Breast epithelium (tissue), 4 donors: ENCODE data around the gene CHD9. TPM values are rescaled to one million over a fixed set of nuclear protein-coding genes. Genes with fewer than 3 reads are reported as not detected.
A peak's percentile ranks its signal among the peaks of the same experiment; 100 is the strongest.

Experiments
- DNase-seq, 2 donors: peaks; one replicate each; pipeline ENCODE4 v3.0.0-alpha.2; 2019; ENCODE audit warnings: low spot score in 2 of 2
- H3K27ac ChIP-seq, 2 donors: fragments of 200-600 bp; sonication (generic) in 1 of 2; one replicate each; pipeline ENCODE4 v1.5.1; 2016 to 2019; ENCODE audit warnings: mild to moderate bottlenecking in 1 of 2
- H3K27me3 ChIP-seq, 2 donors: fragments of 200-600 bp; sonication (generic) in 1 of 2; one replicate each; pipeline versions ENCODE4 v1.5.1 to v1.6.0; 2017 to 2019; ENCODE audit warnings: control low read depth in 1 of 2, mild to moderate bottlenecking in 1 of 2
- H3K36me3 ChIP-seq: fragments of 200-600 bp; one replicate; pipeline ENCODE4 v1.5.1; 2019
- H3K4me1 ChIP-seq, 2 donors: fragments of 200-600 bp; sonication (generic); one replicate each; pipeline ENCODE4 v1.5.1; 2016 to 2019; ENCODE audit warnings: control low read depth in 1 of 2
- H3K4me3 ChIP-seq, 3 donors: fragments of 200-600 bp; sonication (generic); 1 replicate in 2 of 3; 2 replicates in 1 of 3; pipeline ENCODE4 v1.5.1; 2016 to 2019; ENCODE audit warnings: mild to moderate bottlenecking in 3 of 3, moderate library complexity in 2 of 3
- H3K9me3 ChIP-seq, 2 donors: fragments of 200-600 bp; sonication (generic) in 1 of 2; one replicate each; pipeline ENCODE4 v1.5.1; 2016 to 2019; ENCODE audit warnings: control low read depth in 1 of 2
- CTCF ChIP-seq, 3 donors: fragments of 450-650 bp; IDR thresholded peaks; one replicate each; pipeline ENCODE4 v1.5.1; 2016 to 2017; ENCODE audit warnings: antibody characterized with exemption in 3 of 3, mild to moderate bottlenecking in 3 of 3, moderate library complexity in 3 of 3
- POLR2A ChIP-seq: fragments of 450-650 bp; IDR thresholded peaks from one replicate; pipeline ENCODE4 v1.6.1; 2016; ENCODE audit warnings: antibody characterized with exemption, mild to moderate bottlenecking, moderate library complexity
- POLR2AphosphoS5 ChIP-seq, 3 donors: sonication (generic); formaldehyde crosslinking; IDR thresholded peaks; one replicate each; pipeline ENCODE4 v1.6.1; 2017; ENCODE audit warnings: antibody characterized with exemption in 3 of 3
- intact Hi-C: fragments of 100-400 bp; cut with DNase I; formaldehyde crosslinking; loops from one replicate; pipeline ENCODE4 v1.15.1; 2023; ENCODE audit warnings: low total_unique reads
- total RNA-seq, 3 donors: library from RNA; depleted of rRNA; stranded (reverse); fragments of >200 nt; gene quantifications; one replicate each; pipeline ENCODE4 v1.1.0, GENCODE V29; 2016

Gene CHD9
- total RNA-seq, 3 donors from 2014 or later = 93.8 to 160 (median 158) TPM

- intact Hi-C loops = no loop called here
- no peaks in the 10 kb centered on the region for H3K27me3 ChIP-seq
- H3K9me3 ChIP-seq = no peaks in the 10 kb centered on the region
- H3K36me3 ChIP-seq = no peaks in the 10 kb centered on the region
- no peak overlapping the region for H3K4me3 ChIP-seq
- no peaks in the 10 kb centered on the region for H3K4me1 ChIP-seq
- TF ChIP-seq POLR2AphosphoS5 (IDR thresholded peaks at IDR 0.05) (no peak), CTCF (IDR thresholded peaks at IDR 0.05) (peak; percentile 8 to 65 (median 49))
- no peak for DNase-seq
- H3K27ac ChIP-seq = no peak overlapping the region
Observed at GRCh38 chr16:53022374-53022773, 32.4 kb upstream of the CHD9 start.

GRCh38 chr16:53024045-53024444 is 30.7 kb upstream of the CHD9 start:
- Histone ChIP-seq H3K4me3 (no peak overlapping the region), H3K4me1 (no peaks in the 10 kb centered on the region), H3K9me3 (no peaks in the 10 kb centered on the region), H3K27me3 (no peaks in the 10 kb centered on the region), H3K27ac (no peak overlapping the region), H3K36me3 (no peaks in the 10 kb centered on the region)
- intact Hi-C loops = no loop called here
- DNase-seq = no peak
- TF ChIP-seq CTCF (IDR thresholded peaks at IDR 0.05) = no peak
- TF ChIP-seq POLR2A = no peak
- TF ChIP-seq POLR2AphosphoS5 (IDR thresholded peaks at IDR 0.05) = no peak

- H3K27ac ChIP-seq = no peak overlapping the region
- DNase-seq = no peak
- intact Hi-C loops = no loop called here
- TF ChIP-seq POLR2AphosphoS5 (IDR thresholded peaks at IDR 0.05) (no peak), POLR2A (no peak), CTCF (IDR thresholded peaks at IDR 0.05) (no peak)
- H3K4me3 ChIP-seq = no peak overlapping the region
- H3K9me3 ChIP-seq = peaks cover 0 to 8% of the 10 kb centered on the region in 2 donors
- no peaks in the 10 kb centered on the region for H3K36me3 ChIP-seq
- no peaks in the 10 kb centered on the region for H3K4me1 ChIP-seq
- H3K27me3 ChIP-seq = no peaks in the 10 kb centered on the region
Observed at GRCh38 chr16:53029971-53030370, 24.8 kb upstream of the CHD9 start.

GRCh38 chr16:53031323-53031942 is 23.4 kb upstream of the CHD9 start:
- Histone ChIP-seq H3K27ac (peak overlapping the region in 1 of 2 donors; percentile 48), H3K4me3 (no peak overlapping the region), H3K4me1 (no peaks in the 10 kb centered on the region), H3K36me3 (no peaks in the 10 kb centered on the region), H3K27me3 (no peaks in the 10 kb centered on the region), H3K9me3 (peaks cover 0 to 8% of the 10 kb centered on the region in 2 donors)
- no peak for TF ChIP-seq POLR2AphosphoS5 (IDR thresholded peaks at IDR 0.05)
- TF ChIP-seq CTCF (IDR thresholded peaks at IDR 0.05) = no peak
- intact Hi-C loops = no loop called here
- DNase-seq = no peak

- TF ChIP-seq POLR2AphosphoS5 (IDR thresholded peaks at IDR 0.05) = no peak
- intact Hi-C loops = no loop called here
Observed at GRCh38 chr16:53034306-53034705, 20.5 kb upstream of the CHD9 start.

More at GRCh38 chr16:53034306-53034705, 20.5 kb upstream of the CHD9 start:
- Histone ChIP-seq H3K4me1 (no peaks in the 10 kb centered on the region), H3K4me3 (no peak overlapping the region), H3K27me3 (no peaks in the 10 kb centered on the region), H3K27ac (no peak overlapping the region), H3K9me3 (peaks cover 0 to 8% of the 10 kb centered on the region in 2 donors), H3K36me3 (no peaks in the 10 kb centered on the region)
- DNase-seq = no peak
